Upper lobe of left lung (tissue), 6 donors: ENCODE results near the gene UGT1A8. TPM values are rescaled to one million over a fixed set of nuclear protein-coding genes. Genes with fewer than 3 reads are reported as not detected.
A peak's percentile ranks its signal among the peaks of the same experiment; 100 is the strongest.

Source experiments
- ATAC-seq, 2 donors: fragments of 200-7000 bp; cut with Tn5 transposase; one replicate each; pipeline ENCODE4 v1.9.1; 2022; ENCODE audit warnings: mild to moderate bottlenecking in 2 of 2, moderate library complexity in 2 of 2; ENCODE audit not compliant: low FRiP score in 2 of 2
- DNase-seq, 2 donors: peaks; one replicate each; pipeline ENCODE4 v3.0.0-alpha.2; 2019 to 2020
- H3K27ac ChIP-seq, 4 donors: fragments of 200-600 bp; sonication (generic); one replicate each; pipeline ENCODE4 v1.5.1; 2016 to 2019
- H3K27me3 ChIP-seq, 4 donors: fragments of 200-600 bp; sonication (generic); one replicate each; pipeline ENCODE4 v1.5.1; 2017 to 2019
- H3K36me3 ChIP-seq, 4 donors: fragments of 200-600 bp; sonication (generic); one replicate each; pipeline ENCODE4 v1.5.1; 2016 to 2019
- H3K4me1 ChIP-seq, 4 donors: fragments of 200-600 bp; sonication (generic); one replicate each; pipeline ENCODE4 v1.5.1; 2018 to 2019
- H3K4me3 ChIP-seq, 4 donors: fragments of 200-600 bp; sonication (generic); one replicate each; pipeline ENCODE4 v1.5.1; 2017 to 2019; ENCODE audit warnings: mild to moderate bottlenecking in 2 of 4, moderate library complexity in 1 of 4
- H3K9me3 ChIP-seq, 4 donors: fragments of 200-600 bp; sonication (generic); one replicate each; pipeline ENCODE4 v1.5.1; 2018 to 2019
- CTCF ChIP-seq, 6 experiments: fragments of 450-650 bp in 4 of 6; fragments of 200-600 bp in 2 of 6; sonication (generic) in 2 of 6; IDR thresholded peaks; one replicate each; pipeline ENCODE4 v1.5.1; 2016 to 2019; ENCODE audit warnings: antibody characterized with exemption in 6 of 6
- EP300 ChIP-seq, 4 donors: sonication (generic); formaldehyde crosslinking; IDR thresholded peaks; one replicate each; pipeline ENCODE4 v1.5.1; 2017; ENCODE audit warnings: antibody characterized with exemption in 4 of 4, control low read depth in 2 of 4
- POLR2A ChIP-seq, 4 donors: fragments of 450-650 bp; IDR thresholded peaks; one replicate each; pipeline ENCODE4 v1.5.1; 2016 to 2017; ENCODE audit warnings: antibody characterized with exemption in 4 of 4, mild to moderate bottlenecking in 2 of 4
- POLR2AphosphoS5 ChIP-seq, 2 donors: sonication (generic); formaldehyde crosslinking; IDR thresholded peaks; one replicate each; pipeline ENCODE4 v1.5.1; 2017; ENCODE audit warnings: antibody characterized with exemption in 2 of 2
- WGBS, 2 donors: methylation state at CpG; one replicate each; pipeline ENCODE4 v1.1.5; 2017 to 2018; 5-methylcytosine and 5-hydroxymethylcytosine counted together
- total RNA-seq, 6 donors: library from RNA; depleted of rRNA in 4 of 6; stranded (reverse); fragments of >200 nt in 4 of 6; gene quantifications; one replicate each; pipeline versions ENCODE4 v1.1.0 to v1.2.1, GENCODE V29; 2016 to 2021
- donor health status: DM: no; HTN: no; CAD: no; lungs with moderate emphysema.
- donor health status: DM: no; HTN: yes; CAD: no; lungs with severe emphysema.

The UGT1A8 gene
- total RNA-seq, 6 donors from 2014 or later: not detected

- ATAC-seq (no peak), DNase-seq (no peak)
- no peak overlapping the region for H3K27ac ChIP-seq
- no peaks in the 10 kb centered on the region for H3K4me1 ChIP-seq
- no peaks in the 10 kb centered on the region for H3K27me3 ChIP-seq
- TF ChIP-seq POLR2AphosphoS5 (IDR thresholded peaks at IDR 0.05) (no peak), POLR2A (IDR thresholded peaks at IDR 0.05) (no peak), CTCF (IDR thresholded peaks at IDR 0.05) (no peak), EP300 (IDR thresholded peaks at IDR 0.05) (no peak)
- no peaks in the 10 kb centered on the region for H3K36me3 ChIP-seq
- no peaks in the 10 kb centered on the region for H3K9me3 ChIP-seq
- no peak overlapping the region for H3K4me3 ChIP-seq
- WGBS, 2 donors: 81 to 89% methylated on average over 7 of the region's 7 CpGs
Measured at GRCh38 chr2:233792720-233793119, 175.3 kb downstream of the UGT1A8 start.

GRCh38 chr2:233793465-233794127 is 176.2 kb downstream of the UGT1A8 start:
- no peaks in the 10 kb centered on the region for H3K36me3 ChIP-seq
- no peak overlapping the region for H3K4me3 ChIP-seq
- no peak for TF ChIP-seq POLR2AphosphoS5 (IDR thresholded peaks at IDR 0.05)
- no peak for TF ChIP-seq POLR2A (IDR thresholded peaks at IDR 0.05)
- TF ChIP-seq CTCF (IDR thresholded peaks at IDR 0.05): no peak
- no peak for TF ChIP-seq EP300 (IDR thresholded peaks at IDR 0.05)
- no peaks in the 10 kb centered on the region for H3K9me3 ChIP-seq
- no peak overlapping the region for H3K27ac ChIP-seq
- WGBS, 2 donors: 53 to 66% methylated on average over 7 to 18 of the region's 18 CpGs
- H3K4me1 ChIP-seq: no peaks in the 10 kb centered on the region
- ATAC-seq (peak in 1 of 2 donors; percentile 10), DNase-seq (no peak)
- H3K27me3 ChIP-seq: no peaks in the 10 kb centered on the region

- WGBS, 2 donors: 76 to 77% methylated on average over 16 to 17 of the region's 17 CpGs
- no peak for TF ChIP-seq CTCF (IDR thresholded peaks at IDR 0.05)
- TF ChIP-seq POLR2A (IDR thresholded peaks at IDR 0.05): no peak
- TF ChIP-seq EP300 (IDR thresholded peaks at IDR 0.05): no peak
- no peak for TF ChIP-seq POLR2AphosphoS5 (IDR thresholded peaks at IDR 0.05)
- no peaks in the 10 kb centered on the region for H3K27me3 ChIP-seq
- no peak for ATAC-seq
- no peaks in the 10 kb centered on the region for H3K4me1 ChIP-seq
- no peaks in the 10 kb centered on the region for H3K9me3 ChIP-seq
- no peak overlapping the region for H3K27ac ChIP-seq
- DNase-seq: peak in 1 of 2 donors; percentile 51
- no peak overlapping the region for H3K4me3 ChIP-seq
- H3K36me3 ChIP-seq: no peaks in the 10 kb centered on the region
Measured at GRCh38 chr2:233794128-233794658, 176.8 kb downstream of the UGT1A8 start.

- ATAC-seq: no peak
- TF ChIP-seq POLR2A (IDR thresholded peaks at IDR 0.05): no peak
- TF ChIP-seq EP300 (IDR thresholded peaks at IDR 0.05): no peak
- TF ChIP-seq POLR2AphosphoS5 (IDR thresholded peaks at IDR 0.05): no peak
- TF ChIP-seq CTCF (IDR thresholded peaks at IDR 0.05): no peak
- H3K27me3 ChIP-seq: no peaks in the 10 kb centered on the region
- H3K4me3 ChIP-seq: no peak overlapping the region
- no peaks in the 10 kb centered on the region for H3K9me3 ChIP-seq
- no peaks in the 10 kb centered on the region for H3K36me3 ChIP-seq
- 86 to 95% methylated on average over 10 to 11 of the region's 13 CpGs for WGBS, 2 donors
- H3K4me1 ChIP-seq: no peaks in the 10 kb centered on the region
- no peak for DNase-seq
- H3K27ac ChIP-seq: no peak overlapping the region
Measured at GRCh38 chr2:233795735-233796171, 178.3 kb downstream of the UGT1A8 start.

GRCh38 chr2:233796254-233796653 is 178.8 kb downstream of the UGT1A8 start:
- WGBS, 2 donors: 88 to 94% methylated on average over 8 to 9 of the region's 9 CpGs
- ATAC-seq (no peak), DNase-seq (no peak)
- no peaks in the 10 kb centered on the region for H3K36me3 ChIP-seq
- no peak for TF ChIP-seq CTCF (IDR thresholded peaks at IDR 0.05)
- no peak for TF ChIP-seq EP300 (IDR thresholded peaks at IDR 0.05)
- no peak for TF ChIP-seq POLR2A (IDR thresholded peaks at IDR 0.05)
- TF ChIP-seq POLR2AphosphoS5 (IDR thresholded peaks at IDR 0.05): no peak
- H3K9me3 ChIP-seq: no peaks in the 10 kb centered on the region
- H3K4me1 ChIP-seq: no peaks in the 10 kb centered on the region
- no peaks in the 10 kb centered on the region for H3K27me3 ChIP-seq
- no peak overlapping the region for H3K27ac ChIP-seq
- no peak overlapping the region for H3K4me3 ChIP-seq
